Middle frontal gyrus (tissue), 1 donor: ENCODE measurements around the gene GPATCH1.
A peak's percentile ranks its signal among the peaks of the same experiment; 100 is the strongest.
"Not testable (repeated sequence)": the region's sequence is repeated elsewhere in the genome, so short reads cannot be mapped to it uniquely, and the experiment has no call there.

Experiments
- DNase-seq: peaks from one replicate; pipeline ENCODE4 v3.0.0-alpha.2; 2015; ENCODE audit warnings: low spot score; ENCODE audit errors: extremely low spot score

The GPATCH1 gene

DNA sequence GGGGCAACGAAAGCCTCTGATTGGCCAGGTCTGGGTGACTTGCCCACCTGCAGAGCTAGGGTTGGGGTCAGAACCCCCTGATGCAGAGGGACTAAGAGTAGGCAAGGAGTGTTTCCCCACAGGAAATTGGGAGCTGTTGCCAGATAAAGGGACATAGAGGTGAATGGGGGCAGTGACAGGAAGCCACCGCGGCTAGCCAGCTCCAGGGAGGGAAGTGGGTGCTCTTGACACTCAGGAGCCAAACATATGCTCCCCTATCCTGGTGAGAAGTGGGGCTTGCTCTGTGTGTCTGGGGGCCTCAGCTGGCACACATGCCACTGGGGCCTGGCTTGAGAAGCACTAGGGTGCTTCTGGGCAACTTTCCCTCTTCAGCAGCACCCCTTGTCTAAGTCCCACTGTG, 76.9 kb downstream of the GPATCH1 start:
- no peak for DNase-seq

DNA sequence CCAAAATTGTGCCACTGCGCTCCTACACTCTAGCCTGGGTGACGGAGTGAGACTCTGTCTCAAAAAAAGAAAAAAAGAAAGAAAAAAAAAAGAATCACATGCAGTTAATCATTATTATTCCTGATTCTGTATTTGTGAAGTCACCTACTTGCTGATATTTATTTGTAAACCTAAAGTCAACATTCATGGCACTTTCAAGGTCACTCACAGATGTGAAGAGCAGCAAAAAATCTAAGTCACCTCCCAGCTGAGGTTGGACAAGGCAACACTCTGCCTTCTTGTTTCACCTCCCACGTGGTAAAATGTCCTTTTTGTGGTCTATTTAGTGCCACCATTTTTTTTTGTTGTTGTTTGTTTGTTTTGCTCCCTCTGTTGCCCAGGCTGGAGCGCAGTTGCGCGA, 77.4 kb downstream of the GPATCH1 start:
- no peak for DNase-seq

DNA sequence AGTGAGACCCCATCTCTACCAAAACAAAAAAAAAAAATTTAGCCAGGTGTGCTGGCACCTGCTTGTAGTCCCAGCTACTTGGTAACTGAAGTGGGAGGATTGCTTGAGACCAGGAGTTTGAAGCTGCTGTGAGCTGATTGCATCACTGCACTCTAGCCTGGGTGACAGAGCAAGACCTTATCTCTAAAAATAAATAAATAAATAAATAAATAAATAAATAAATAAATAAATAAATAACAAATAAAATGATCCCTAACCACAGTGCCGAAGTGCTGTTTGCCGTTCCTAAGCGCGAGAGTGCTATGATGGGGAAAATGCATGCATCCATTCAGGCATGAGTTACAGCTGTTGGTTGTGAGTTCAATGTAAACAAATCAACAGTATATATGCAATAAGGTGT, 78.2 kb downstream of the GPATCH1 start:
- DNase-seq, result no peak

DNA sequence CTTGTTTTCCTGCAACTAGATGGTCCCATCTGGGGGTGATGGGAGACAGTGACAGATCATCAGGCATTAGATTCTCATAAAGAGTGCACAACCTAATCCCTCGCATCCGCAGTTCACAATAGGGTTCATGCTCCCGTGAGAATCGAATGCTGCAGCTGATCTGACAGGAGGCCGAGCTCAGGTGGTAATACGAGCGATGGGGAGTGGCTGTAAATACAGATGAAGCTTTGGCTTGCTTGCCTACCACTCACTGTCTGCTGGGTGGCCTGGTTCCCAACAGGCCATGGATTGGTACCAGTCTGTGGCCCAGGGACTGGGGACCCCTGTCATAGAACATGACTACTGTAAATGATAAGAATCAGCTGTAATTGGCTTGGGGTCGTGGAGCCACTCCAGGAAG, 78.9 kb downstream of the GPATCH1 start:
- no peak for DNase-seq

DNA sequence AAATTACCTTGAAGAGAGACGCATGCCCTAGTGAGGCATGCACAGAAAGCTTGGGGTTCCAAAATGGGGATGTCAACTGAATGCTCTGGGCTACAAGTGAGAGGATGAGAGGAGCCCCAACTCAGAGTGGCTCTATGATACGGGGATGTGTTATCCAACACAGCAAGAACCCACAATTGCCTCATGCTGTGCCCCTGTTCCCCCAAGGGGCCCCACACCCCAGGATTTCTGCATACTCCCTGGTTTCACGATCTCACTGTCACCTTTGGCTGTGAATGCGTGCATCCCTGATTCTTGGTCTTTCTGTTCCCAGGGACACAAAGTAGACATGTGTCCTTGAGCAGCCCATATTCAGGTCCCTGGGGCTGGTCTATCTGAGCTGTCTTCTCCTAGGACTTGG, 80.2 kb downstream of the GPATCH1 start:
- DNase-seq, result no peak

DNA sequence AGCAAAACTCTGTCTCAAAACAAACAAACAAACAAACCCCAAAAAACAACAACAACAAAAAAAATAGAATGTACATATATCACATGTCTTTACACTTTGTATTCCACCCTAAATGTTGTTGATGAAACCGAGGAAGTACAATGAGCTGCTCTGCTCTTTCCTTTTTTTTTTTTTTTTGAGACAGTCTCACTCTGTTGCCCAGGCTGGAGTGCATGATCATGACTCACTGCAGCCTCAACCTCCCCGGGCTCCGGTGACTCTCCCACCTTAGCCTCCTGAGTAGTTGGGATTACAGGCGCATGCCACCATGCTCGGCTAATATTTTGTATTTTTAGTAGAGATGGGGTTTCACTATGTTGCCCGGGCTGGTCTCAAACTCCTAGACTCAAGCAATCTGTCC, 82.5 kb downstream of the GPATCH1 start:
- DNase-seq, result no peak

DNA sequence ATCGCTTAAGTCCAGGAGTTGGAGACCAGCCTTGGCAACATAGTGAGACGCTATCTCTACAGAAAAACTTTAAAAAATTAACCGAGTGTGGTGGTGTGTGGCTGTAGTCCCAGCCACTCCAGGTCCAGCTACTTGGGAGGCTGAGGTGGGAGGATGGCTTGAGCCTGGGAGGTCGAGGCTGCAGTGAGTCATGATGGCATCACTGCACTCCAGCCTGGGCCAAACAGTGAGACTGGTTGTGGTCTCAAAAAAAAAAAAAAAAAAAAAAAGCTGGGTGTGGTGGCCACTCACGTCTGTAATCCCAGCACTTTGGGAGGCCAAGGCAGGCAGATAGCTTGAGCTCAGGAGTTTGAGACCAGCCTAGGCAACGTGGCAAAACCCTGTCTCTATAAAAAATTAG, 85.1 kb downstream of the GPATCH1 start:
- DNase-seq, result not testable (repeated sequence)

DNA sequence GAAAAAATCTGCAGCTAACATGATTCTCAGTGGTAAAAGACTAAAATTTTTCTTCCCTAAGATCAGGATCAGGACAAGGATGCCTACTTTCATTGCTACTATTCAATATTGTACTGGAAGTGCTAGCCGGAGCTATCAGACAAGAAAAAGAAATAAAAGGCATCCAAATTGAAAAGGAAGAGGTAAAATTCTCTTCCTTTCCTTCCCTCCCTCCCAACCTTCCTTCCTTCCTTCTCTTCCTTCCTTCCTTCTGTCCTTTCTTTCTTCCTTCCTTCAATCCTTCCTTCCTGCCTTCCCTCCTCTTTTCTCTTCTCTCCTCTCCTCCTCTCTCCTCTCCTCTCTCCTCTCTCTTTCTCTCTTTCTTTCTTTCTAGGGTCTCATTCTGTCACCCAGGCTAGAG, 86.5 kb downstream of the GPATCH1 start:
- no peak for DNase-seq

DNA sequence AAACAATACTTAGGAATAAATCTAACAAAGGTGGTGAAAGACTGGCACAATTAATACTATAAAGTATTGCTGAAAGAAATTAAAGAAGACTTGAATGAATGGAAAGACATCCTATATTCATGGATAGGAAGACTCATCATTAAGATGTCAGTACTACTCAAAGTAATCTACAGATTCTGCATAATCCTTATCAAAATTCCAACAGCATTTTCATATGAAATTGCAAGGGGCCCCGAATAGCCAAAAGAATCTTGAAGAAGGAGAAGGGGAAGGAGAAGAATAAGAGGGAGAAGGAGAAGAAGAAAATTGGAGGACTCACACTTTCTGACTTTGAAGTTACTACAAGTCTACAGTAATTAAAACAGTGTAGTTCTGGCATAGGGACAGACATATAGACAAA, 87.5 kb downstream of the GPATCH1 start:
- no peak for DNase-seq

DNA sequence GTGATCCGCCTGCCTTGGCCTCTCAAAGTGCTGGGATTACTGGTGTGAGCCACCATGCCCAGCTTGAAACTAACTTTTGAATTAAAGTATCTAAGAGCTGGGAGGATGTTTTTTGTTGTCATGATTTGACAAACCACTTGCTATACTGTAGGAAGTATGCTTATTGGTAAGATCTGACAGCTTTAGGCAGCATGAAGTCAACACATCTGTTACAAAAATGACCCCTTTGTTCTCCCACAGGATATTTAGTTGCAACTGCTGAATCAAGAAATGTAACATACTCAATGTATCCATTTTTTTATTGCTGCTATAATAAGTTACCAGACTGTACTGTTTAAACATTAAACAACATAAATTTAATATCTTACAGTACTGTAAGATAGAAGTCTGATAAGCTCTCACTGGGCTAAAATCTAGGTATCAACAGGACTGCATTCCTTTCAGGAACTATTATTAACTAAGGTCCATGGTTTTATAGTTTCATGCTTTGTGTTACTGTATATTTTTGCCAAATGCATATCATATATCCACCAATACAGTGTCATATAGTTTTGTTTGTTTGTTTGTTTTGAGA, 90.3 kb downstream of the GPATCH1 start:
- no peak for DNase-seq

DNA sequence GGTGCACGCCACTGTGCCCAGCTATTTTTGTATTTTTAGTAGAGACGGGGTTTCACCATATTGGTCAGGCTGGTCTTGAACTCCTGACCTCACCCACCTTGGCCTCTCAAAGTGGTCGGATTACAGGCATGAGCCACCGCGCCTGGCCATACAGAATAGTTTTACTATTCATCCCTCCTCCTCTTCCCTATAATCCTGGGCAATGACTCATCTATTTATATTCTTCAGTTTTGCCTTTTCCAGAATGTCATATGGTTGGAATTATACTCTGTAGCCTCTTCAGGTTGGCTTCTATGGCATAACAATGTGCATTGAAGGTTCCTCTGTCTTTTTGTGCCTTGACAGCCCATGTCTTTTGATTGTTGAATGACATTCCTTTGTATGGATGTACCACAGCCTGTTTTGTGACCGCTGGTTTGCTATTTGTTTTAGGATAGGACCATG, 91.0 kb downstream of the GPATCH1 start:
- DNase-seq, result no peak

DNA sequence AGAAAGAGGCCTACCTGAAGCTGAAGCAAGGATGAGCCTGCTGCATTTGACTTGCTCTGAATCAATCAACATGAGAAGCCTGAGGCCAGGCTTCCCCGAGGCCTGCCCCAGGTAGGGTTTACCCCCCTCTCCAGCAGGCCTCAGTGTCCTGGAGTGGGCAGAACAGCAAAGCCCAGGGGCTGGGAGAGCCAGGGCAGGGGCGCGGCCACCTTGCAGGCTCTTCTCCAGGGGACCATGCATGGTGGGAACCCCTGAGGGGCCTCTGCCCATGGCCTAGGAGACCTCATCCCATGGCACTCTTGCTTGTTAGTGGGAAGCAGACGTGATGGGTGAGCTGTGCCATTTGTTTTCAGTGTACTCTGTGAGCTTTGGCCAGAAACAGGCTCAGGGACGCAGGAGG, 93.2 kb downstream of the GPATCH1 start:
- no peak for DNase-seq

DNA sequence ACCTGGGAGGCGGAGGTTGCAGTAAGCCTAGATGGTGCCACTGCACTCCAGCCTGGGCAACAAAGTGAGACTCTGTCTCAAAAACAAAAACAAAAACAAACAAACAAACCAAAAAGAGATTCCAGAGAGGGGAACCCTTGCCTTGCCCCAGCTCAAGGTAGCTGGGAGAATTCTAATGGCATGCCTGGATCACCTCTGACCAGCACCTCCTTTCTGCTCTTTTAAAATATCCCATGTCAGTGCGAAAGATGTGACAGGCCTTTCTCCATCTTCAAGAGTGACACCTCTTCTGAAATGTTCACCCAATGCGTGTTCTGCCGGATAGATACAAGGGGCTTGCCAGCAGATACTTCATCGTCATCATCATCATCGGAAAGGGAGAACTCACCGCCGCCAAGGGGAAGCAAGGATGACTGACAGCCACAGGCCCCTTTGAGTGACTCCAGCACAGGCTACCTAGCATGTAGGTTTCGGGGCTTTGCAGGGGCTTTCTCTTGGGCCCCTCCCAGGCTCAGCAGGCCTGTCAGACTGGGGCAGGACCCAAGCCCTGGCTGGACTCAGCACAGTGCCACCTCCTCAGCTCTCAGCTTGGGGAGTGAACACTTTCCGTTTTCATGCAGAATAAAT, 94.3 kb downstream of the GPATCH1 start:
- DNase-seq, result no peak

DNA sequence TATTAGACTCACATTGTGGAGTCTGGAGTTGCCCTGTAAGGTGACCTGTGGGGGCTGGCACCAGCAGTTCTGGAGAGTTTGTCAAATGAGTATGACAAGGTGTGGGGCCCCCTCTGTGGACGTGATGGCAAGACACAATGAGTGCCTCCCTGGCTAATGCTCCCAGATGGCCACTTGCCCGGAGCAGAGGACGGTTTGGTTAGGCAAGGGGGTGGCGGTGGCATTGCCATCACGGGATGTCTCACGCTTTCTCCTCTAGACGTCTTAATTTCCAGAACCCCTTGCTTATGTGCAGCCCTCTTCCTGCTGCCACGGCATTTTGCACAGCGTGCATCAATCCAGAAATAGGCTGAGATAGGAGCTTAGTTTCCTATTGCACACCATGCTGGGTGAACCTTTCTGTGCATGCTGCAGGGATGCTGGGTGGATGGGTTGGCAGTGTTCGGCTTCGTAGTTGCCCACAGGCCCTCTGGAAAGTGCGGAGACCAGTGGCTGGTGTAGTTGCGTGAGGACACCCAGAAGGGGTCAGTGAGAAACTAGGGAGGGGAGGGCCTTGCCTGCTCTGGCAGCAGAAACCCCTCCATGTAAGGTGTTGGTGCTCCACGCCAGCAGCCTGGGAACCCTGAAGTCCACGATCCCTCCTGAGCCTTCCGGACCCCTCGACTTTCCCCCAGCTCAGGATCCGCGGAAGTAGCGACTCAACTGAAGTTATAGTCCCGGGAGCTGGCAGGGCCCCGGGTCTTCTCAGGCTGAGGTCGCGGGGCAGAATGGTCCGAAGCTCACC, 95.1 kb downstream of the GPATCH1 start:
- DNase-seq, result no peak

DNA sequence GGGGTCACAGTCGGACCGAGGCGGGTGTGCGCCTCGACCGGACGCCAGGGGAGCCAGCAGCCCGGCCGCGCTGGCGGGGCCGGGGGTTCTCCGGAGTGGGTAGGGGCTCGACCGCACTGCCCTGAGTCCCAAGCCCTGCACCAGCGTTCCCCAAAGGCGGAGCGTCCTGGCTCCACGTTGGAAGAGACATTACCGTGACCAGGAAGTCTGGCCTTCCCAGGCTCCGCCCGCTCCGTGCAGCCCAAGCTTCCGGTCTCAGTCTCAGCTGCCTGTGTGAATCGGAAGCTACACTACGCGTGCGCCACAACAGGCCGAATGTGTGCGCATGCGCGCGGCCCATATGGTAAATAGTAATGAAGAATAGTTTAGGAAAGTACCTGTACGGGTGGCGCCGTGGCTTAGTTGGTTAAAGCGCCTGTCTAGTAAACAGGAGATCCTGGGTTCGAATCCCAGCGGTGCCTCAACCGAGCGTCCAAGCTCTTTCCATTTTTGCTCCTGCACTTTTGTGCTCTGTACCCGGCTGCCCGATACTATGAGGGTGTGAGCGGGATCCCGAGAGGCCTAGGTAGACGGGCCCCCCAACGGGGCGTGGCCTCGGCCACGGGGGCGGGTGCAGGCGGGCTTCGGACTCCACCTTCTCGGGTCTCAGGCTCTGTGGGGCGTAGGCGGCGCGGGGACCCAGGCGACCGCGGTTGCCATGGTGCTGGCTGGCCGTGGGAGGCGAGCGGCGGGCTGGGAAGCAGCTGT, 95.9 kb downstream of the GPATCH1 start:
- peak; percentile 97 for DNase-seq

DNA sequence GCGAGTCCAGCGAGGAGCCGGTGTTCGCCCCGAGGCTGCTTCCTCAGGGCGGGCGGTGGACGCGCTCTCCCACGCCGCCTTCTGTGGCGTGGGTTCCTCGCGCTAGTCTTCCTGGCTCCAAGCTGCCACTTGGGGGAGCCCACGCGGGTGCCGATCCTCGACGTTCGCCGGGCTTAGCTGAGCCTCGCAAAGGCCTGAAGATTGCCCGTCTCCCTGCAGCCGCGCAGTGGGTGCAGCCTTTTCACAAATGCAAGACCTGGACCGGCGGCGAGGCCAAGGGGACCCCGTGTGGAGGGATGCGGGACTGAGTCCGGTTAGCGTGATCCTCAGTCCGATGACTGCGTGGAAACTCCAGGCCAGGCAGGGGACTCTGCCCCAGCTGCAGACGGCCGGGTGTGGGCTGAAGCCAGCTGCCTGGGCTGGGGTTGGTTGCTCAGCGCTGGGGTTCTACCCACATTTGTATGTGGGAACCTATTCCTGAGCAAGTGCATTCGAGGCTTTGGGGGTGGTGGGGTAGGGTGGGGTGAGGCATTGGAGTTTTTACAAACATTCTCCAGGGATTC, 96.5 kb downstream of the GPATCH1 start:
- DNase-seq, result peak; percentile 73
